ENCODE measurements around the gene CTBS.

The CTBS gene

GRCh38 chr1:84506002-84506728 lies 68.1 kb downstream of the CTBS start, which contains the start of the genes GNG5 and SPATA1:
Gene GNG5, minus strand, starts transcription at chr1:84506581. Its CDS starts 490 bp downstream, at chr1:84506091.
Gene SPATA1, plus strand, starts transcription at chr1:84506386. Its CDS starts 9,974 bp downstream, at chr1:84516360.
- peak; percentile 97 for DNase-seq (ENCODE audit: low read depth)

DNA sequence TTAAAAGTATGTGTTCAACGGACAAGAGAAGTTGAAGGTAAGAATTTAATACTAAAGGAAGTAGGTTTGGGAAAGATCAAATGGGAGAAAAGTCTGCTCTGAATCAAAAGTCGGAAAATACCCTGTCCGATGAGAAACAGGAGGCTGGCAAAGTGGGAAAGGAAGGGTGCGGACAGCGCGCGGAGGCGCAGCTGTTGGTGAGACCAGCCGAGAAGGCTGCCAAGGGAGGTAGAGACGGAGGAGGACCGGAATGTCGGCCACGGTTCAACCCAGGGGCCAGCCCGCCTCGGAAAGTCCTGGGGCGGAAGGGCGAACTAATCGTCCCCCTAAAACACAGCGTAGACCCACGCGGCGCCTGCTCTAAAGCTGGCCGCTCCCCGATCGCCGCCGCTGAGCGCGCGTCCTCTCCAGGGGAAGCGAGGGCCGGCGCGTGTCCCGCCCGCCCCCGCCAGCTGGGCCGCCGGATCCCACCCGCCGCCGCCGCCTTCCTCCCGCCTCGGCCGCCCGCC lies 68.7 kb downstream of the CTBS start:
- peak; percentile 73 for DNase-seq (ENCODE audit: low read depth)

GRCh38 chr1:84504580-84505492 lies 69.4 kb downstream of the CTBS start:
- DNase-seq (ENCODE audit: low read depth): peak; percentile 69

DNA sequence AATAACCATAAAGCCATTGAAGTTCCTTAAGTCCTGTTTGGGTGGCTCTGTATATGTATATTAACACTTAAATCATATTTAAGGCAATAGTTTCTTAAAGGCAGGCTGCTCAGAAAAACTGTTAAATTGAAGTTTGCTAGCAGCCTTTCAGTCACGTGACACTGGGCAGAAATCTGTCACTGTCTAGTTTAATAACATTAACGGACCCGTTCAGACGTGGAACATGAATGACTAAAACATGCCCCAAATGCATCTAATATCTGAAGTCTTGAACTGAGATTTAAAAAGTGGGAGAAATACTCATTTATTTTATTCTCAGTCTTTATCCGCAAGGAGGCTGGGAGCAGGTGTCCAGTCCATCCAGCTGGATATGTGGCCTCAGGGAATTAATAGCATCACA lies 71.3 kb downstream of the CTBS start:
- DNase-seq (ENCODE audit: low read depth): no peak
